Hematopoietic multipotent progenitor cell treated with erythropoietin and hydrocortisone succinate and interleukin-3 and kit ligand, for 6 days (in vitro differentiated cells): Measurements from ENCODE around the gene LIPF.
"Not testable (repeated sequence)": the region's sequence is repeated elsewhere in the genome, so short reads cannot be mapped to it uniquely, and the experiment has no call there.

Source experiments
- DNase-seq: peaks from one replicate; pipeline ENCODE4 v3.0.0-alpha.2; 2015

LIPF gene

DNA sequence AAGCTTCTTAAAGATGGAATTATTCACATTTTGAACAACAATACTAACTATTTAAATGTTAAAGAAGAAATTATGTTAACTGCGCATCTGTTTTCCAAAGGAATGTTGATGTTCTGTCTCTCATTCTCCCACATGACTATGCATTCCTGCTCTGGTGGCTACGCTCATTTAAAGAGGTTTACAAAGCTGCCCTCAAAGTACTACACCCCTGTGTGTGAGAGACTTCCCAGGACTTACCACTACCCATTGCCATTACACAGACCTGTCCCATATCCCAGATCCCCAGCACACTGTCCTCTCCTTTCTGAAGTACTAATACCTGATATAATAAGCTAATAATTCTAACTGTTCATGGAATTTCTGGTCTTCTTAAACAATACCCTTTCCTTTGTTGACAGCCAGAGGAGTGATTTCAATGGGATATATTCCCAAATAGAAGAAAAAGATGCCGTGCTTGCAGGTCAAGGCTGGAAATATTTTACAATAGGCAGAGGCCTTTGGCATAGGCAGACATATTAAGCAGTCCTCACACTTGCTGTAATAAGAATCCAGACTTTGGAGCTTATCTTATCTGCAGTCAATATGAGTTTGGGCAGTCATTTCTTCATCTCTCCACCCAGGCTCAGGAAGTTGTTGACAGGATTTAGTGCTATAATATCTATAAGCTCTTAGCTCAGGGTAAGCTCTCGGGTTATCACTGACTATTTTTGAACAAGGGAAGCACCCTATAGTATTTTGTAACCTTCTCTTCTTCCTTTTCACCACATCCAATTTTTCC is 12.2 kb downstream of the LIPF start:
- peak; percentile 9 for DNase-seq

DNA sequence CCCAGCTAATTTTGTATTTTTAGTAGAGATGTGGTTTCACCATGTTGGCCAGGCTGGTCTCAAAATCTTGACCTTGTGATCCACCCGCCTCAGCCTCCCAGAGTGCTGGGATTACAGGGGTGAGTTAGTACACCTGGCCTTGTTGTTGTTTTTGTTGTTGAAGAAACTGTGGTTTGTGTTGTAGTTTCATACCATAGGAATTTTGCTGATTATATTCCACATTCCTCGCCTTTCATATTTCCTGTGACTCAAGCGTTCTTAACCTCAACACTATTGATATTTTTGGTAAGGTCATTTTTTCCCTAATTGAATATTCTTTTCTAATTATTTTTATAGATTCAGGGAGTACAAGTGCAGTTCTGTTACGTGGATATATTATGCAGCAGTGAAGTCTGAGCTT is 16.7 kb downstream of the LIPF start:
- DNase-seq = no peak

DNA sequence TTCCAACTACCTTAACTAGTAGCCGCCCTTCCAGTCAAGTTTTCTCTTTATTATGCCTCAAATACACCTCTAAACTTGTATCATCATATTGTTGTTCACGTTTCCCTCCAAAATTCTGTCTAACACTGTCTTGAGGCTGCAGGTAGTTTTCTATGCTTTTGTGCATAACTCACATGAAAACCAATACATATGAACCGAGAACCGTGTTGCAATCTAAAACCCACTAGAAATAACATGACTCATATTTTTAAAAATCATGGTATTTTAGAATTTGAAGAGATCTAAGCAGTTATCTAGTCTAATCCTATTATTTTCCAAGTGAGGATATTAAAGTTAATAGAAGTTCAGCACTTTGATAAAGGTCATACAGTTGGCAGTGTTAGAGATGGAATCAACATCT is 18.2 kb downstream of the LIPF start:
- DNase-seq = no peak

DNA sequence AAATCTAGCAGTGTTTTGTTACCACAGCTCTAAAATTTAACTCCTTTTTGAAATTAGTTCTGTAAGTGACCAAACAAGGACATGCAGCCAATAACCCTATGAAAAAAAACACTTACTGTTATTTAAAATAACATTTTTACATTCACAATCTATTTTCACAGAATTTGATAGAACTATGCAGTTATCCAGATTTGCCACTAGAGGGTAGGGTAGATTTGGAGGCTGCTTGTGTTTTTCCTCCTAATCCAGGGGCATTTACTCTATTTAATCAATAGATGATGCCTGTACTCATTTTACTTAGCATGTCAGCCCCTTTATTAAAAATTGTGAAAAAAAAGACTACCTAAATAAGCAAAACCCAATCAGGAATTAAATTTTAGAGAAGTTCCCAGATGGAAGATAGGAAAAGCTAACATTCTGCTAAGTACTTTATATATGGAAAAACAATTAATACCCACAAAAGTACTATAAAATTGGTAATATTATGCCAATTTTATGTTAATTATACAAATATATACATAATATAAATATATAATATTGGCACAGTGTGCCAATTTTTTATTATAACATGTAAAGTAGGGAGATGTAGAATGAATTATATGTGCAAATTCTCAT is 23.7 kb downstream of the LIPF start:
- DNase-seq = peak; percentile 66

DNA sequence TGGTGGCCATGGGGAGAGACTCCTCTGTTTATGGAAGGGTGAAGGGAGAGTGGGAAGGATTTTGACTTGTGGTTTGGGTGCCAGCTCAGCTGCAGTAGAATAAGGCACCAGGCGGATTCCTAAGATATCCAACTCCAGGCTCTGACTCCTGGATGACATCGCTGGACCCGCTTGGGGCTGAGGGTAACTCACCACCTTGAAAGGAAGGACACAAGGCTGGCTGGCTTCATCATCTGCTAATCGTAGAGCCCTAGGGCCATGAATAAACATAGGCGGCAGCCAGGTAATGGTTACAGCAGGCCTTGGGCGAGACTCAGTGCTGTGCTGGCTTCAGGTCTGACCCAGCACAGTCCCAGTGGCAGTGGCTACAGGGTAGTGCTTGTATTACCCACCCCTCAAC is 25.1 kb downstream of the LIPF start:
- DNase-seq = no peak

DNA sequence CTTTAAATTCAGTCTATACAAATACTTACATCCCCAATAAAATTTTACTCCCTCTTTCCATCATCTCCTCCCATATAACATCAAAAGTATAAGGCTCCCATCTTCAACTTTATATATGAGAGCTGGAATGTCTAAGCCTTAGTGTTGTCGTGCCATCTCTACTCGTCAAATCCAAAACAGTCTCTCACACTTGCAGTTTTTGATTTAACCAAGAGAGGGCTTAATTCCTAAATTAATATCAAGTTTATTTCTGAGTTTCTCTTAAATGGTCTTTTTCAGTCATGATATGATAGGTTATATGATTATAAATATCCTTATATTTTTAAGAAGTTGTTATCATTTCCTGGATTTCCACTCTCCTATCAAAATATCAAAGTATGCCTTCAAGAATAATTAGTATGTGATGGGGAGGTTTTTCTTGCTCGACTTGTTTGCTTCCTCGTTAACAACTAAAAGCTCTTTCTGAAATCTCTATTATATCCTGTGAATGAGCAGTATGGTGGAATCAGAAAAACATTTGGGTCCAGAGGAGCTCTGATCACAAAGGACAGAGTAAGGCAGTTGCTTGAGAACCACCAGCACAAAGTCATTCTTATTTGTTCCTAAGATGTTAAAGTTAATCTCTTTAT is 29.3 kb downstream of the LIPF start:
- DNase-seq = peak; percentile 42

DNA sequence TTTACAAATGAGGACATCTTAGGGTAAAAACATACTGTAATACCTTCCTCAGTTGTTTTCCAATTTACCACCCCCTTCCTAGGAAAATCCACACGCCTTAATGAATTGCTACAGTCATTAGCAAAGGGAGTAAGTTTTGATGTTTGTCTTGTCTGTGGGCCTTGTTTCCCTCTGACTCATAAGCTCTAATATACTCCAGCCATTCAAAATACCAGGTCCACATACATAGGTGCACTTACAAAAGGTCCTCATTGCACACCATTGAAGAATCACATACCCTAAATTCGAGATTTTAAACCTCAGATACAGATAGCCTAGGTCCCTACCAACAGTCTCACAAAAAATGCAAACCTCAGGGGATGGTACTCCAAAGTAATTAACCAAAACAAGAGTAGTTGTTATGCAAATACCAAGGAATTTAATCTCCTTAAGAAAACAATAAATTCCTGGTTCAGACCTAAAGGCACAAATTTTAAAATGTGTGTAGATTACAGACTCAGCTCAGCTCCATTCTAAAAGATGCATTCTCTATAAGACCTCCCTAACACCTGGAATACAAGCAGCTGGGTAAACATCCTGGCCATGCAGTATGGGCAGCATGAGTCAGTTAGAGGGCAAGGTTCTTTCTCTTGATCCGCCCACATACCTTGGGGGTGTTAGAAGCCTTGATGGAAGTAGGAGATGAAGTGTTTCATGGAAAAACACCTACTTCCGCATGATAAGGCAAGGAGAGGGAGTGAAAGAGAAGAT is 38.8 kb downstream of the LIPF start:
- DNase-seq = no peak

DNA sequence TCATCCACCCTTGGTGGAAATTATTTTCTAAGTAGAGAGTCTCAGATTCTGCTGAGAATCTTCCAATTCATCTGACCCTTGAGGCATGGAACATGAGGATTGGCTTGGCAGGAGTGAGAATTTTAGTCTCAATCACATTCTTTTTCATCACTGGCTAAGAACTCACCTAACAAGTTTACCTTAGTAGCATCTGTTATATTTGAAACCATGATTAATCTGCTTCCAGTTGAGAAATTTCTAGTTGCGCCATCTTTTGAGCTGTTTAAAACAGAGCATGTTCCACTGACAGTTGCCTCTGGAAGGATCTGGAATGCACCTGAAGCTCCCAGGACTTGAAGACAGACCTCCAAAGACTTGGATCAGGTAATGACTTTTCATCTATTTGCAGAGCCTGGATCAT is 41.7 kb downstream of the LIPF start, which contains the start of gene LIPK:
LIPK (plus strand) TSS at position 292 of the 400 bp plus-strand sequence. CDS start 18,295 bp downstream, outside the sequence.
- no peak for DNase-seq

DNA sequence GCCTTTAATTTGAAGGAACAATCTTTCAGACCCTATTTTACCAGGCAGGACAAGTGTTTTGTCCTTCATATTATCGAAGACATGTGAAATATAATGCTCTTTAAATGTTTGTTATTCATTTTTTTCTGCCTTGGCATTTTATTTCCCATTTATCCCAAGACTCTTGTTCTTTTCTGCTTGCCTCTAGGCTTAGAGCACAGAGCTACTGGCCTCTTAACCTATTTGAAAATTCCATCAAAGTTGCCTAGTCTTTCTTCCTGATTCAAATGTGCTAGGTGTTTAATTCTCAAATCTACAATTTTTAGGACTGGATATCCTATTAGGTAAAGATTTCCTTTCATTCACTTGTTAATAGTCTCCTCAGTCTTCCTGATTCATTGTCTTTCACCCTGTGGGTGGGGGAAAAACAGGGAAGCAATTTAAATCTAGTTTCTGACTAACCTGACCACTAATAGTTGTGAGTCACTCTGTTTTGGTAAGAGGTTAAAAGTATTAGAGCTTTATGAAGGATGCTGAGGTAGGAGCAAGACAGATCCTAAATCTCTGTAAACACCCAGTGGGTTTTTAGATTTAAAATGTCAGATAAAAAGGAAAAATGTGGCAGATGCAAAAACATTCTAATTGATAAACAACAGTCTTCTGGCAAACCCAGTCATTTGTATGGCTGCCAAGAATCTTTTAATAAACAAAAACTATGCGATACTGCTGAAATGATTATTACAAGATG is 43.4 kb downstream of the LIPF start:
- no peak for DNase-seq

DNA sequence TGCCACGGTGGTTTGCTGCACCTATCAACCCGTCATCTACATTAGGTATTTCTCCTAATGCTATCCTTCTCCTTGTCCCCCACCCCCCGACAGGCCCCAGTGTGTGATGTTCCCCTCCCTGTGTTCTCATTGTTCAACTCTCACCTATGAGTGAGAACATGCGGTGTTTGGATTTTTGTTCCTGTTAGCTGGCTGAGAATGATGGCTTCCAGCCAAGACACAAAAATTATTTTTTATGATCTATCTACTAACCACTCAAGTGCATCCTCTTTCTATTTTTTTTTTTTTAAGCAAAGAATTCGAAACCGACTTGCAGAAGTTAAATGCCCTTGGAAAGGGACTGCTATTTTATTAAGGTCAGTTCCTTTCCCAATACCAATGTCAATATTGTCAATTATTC is 45.1 kb downstream of the LIPF start:
- not testable (repeated sequence) for DNase-seq

DNA sequence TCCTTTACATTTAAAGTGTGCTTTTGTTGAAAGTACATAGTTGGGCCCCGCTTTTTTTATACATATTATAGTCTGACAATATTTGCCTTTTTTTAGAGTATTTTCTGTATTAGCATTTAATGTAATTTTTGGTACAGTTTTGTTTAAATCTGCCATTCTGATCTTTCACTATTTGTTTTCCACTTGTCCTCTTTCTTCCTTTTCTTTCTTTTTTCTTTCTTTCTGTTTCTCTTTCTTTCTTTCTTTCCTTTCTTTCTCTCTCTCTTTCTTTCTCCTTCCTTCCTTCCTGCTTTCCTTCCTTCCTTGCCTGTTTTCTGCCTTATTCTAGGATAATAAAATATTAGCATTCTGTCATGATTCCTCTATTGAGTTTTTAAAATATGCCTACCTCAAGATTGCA is 51.3 kb downstream of the LIPF start:
- no peak for DNase-seq

DNA sequence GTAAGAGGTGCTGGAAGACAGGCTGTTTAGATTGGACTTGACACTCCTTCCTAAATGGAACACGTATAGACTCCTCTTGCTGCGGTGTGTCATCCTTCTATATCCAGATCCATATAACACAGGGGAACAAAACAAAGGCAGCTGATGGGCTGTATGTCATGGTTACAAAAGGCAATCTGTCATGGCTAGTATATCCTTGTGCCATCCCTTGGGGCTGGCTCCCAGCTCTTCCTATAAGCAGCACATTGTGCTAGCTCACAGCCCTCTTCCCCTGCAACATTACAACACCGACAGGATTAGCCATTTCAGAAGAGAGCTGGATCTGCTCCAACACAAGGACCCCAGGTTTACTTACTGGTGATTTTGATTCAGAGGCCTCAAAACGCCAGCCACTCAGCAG is 57.1 kb downstream of the LIPF start:
- DNase-seq = no peak

DNA sequence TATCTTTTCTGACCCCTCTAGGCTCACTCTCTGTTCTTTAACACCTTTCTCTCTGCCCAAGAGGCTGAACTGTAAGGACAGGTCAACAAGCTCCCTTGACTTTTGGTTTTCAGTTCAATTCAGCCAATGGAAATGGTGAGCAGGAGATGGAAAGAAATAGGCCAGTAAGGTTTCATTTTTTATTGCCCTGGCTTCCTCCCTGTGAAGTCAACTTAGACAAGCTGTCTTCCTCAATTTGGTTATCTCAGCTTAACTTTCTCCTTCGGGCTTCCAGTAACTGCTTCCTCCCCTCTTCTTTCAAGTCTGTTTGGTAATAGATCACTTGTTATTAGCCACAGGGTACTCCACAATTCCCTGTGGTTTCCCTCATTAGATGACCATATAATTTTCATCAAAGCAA is 61.6 kb downstream of the LIPF start:
- DNase-seq = no peak

DNA sequence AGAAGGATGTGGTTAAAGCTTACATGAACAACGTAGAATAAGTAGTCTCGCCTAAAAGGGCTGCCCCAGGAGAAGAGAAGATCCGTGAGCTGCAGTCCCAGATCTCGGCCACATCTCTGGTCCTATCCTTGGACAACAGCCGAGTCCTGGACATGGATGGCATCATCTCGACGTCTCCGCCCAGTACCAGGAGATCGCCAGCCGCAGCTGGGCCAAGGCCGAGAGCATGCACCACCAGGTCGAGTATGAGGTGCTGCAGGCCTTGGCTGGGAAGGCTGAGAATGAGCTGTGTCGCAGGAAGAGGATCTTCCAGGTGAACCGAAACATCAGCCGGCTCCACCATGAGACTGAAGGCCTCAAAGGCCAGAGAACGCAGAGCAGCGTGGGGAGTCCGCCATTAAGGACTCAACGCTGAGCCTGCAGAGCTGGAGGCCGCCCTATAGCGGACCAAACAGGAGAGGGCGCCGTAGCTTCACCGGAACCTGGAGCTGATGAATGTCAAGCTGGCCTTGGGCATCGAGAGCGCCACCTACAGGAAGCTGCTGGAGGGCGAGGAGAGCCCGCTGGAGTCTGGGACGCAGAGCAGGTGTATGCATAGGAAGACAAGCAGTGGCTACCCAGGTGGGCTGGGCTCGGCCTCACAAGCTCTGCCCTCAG is 64.0 kb downstream of the LIPF start:
- DNase-seq = peak; percentile 39
